ENCODE measurements around the gene TMEM121. TPM values are rescaled to one million over a fixed set of nuclear protein-coding genes. Genes with fewer than 3 reads are reported as not detected.

TMEM121 gene
- total and polyA plus RNA-seq, 2 donors (not counting 1 experiment from before 2014, with no cell fraction given) = 0.99 to 3.7 TPM

DNA sequence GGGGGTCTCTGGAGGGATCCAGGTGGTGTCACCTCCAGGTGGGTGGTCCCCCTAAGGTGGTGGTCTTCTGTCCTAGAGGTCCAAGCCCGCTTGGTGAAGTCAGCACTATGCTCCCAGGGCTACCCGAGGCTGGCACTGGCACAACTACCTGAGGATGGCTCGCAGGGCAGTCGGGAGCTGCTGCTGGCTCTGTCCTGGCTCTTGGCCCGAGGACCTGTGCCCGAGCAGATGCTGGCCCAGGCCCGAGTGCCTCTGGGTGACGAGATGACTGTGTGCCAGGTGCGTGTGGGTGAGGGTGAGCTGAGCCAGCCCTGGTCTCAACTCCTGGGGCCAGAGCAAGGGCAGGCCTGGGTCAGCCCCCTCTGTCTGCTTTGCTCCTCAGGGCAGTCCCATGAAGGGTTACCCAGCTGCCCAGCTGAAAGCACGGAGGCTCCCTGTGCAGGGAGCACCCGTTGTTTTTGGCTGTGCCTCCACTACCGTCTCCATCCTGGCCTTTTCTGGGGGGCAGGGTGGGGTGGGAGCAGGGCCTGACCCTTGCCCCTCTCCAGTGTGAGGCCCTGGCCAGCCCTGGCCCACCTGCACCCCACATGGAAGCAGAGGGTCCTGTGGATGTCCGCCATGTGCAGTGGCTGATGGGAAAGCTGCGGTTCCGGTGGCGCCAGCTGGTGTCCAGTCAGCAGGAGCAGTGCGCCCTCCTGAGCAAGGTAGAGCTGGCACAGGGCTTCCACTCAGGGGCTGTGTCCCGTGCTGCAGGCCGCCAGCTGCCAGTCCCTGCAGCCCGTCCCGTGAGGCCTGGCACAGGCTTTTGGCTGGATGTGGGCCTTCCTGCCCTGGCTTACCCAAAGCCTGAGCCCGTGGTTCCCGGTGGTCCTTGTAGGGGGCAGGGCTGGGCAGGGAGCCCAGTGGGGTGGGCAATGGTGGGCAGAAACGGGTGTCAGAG, 34.1 kb upstream of the TMEM121 start:
- peak overlapping the region in 1 of 5 experiments; percentile 89 for H3K4me3 ChIP-seq (ENCODE audit: control extremely low read depth in 1 of 5, extremely low read depth in 1 of 5, insufficient read depth in 1 of 5, low read depth in 2 of 5, low read length in 4 of 5)
- DNase-seq = peak; percentile 42
- H4K20me1 ChIP-seq (ENCODE audit: control insufficient read depth, insufficient read depth, low read length, poor library complexity, severe bottlenecking) = peaks cover 26% of the 10 kb centered on the region
- intact Hi-C loops (cut with micrococcal nuclease) = loop anchor here (5.0 kb wide), 2 partner anchors 290 to 400 kb away; no protein-coding TSS in a partner anchor
- POLR2A ChIA-PET = interaction anchor here (0.6 to 1.0 kb wide), 5 partner anchors 7 to 944 kb away, joined by 3 to 12 read pairs (median 4); no protein-coding TSS in a partner anchor
- H3K27ac Mint-ChIP-seq = peak overlapping the region; percentile 88
- H3K36me3 ChIP-seq (replicated peaks in 1 of 2; ENCODE audit: control extremely low read depth in 1 of 2, control insufficient read depth in 1 of 2, extremely low read depth in 1 of 2, insufficient read depth in 2 of 2, low read length in 1 of 2) = peaks cover 0 to 9% of the 10 kb centered on the region in 2 experiments
- 92% methylated on average over 22 of the region's 24 CpGs for WGBS (ENCODE audit: insufficient coverage)
- no peaks in the 10 kb centered on the region for H3K9me3 Mint-ChIP-seq (ENCODE audit: insufficient read depth)
- H2AFZ ChIP-seq (ENCODE audit: insufficient read depth, low read depth, low read length, poor library complexity, severe bottlenecking) = no peak overlapping the region
- CTCF ChIA-PET = interaction anchor here (0.6 to 4.5 kb wide), 6 partner anchors 8 to 122 kb away, joined by 3 to 121 read pairs (median 7); no protein-coding TSS in a partner anchor
- peaks cover 24 to 36% of the 10 kb centered on the region in 2 donors for H3K4me1 ChIP-seq (ENCODE audit: control insufficient read depth in 2 of 2, insufficient read depth in 2 of 2, low read length in 2 of 2)
- H3K27me3 Mint-ChIP-seq = no peaks in the 10 kb centered on the region
- H3K27me3 ChIP-seq (replicated peaks in 1 of 4; ENCODE audit: control extremely low read depth in 1 of 4, control insufficient read depth in 3 of 4, insufficient read depth in 4 of 4, low read length in 3 of 4) = no peaks in the 10 kb centered on the region
- H3K79me2 ChIP-seq (ENCODE audit: control insufficient read depth, insufficient read depth, low read length) = peaks cover 9% of the 10 kb centered on the region
- H3K9me3 ChIP-seq (ENCODE audit: control extremely low read depth in 1 of 3, control insufficient read depth in 2 of 3, insufficient read depth in 1 of 3, low read length in 2 of 3) = no peaks in the 10 kb centered on the region
- peak overlapping the region; percentile 78 for H3K4me3 Mint-ChIP-seq
- no peak for TF ChIP-seq EZH2 (IDR thresholded peaks at IDR 0.05; ENCODE audit: borderline replicate concordance, insufficient read depth, low read depth, low read length, poor library complexity, severe bottlenecking)
- TF ChIP-seq, protein P1, sequence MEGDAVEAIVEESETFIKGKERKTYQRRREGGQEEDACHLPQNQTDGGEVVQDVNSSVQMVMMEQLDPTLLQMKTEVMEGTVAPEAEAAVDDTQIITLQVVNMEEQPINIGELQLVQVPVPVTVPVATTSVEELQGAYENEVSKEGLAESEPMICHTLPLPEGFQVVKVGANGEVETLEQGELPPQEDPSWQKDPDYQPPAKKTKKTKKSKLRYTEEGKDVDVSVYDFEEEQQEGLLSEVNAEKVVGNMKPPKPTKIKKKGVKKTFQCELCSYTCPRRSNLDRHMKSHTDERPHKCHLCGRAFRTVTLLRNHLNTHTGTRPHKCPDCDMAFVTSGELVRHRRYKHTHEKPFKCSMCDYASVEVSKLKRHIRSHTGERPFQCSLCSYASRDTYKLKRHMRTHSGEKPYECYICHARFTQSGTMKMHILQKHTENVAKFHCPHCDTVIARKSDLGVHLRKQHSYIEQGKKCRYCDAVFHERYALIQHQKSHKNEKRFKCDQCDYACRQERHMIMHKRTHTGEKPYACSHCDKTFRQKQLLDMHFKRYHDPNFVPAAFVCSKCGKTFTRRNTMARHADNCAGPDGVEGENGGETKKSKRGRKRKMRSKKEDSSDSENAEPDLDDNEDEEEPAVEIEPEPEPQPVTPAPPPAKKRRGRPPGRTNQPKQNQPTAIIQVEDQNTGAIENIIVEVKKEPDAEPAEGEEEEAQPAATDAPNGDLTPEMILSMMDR (IDR thresholded peaks at IDR 0.05) = no peak
- peak overlapping the region; percentile 86 for H3K9ac ChIP-seq (ENCODE audit: low read length)
- H3K4me2 ChIP-seq (replicated peaks; ENCODE audit: low read depth, low read length, poor library complexity, severe bottlenecking) = peak overlapping the region; percentile 100
- peaks cover 24% of the 10 kb centered on the region for H3K4me1 Mint-ChIP-seq
- peak overlapping the region in 1 of 2 donors; percentile 96 for H3K27ac ChIP-seq (ENCODE audit: low read length in 2 of 2)
- ATAC-seq (ENCODE audit: low read depth) = no peak
